22Rv1 (cell line): ENCODE results near the gene IQCM.

Source experiments
- H3K27ac ChIP-seq: fragments of 450-650 bp; 2 replicates; pipeline ENCODE4 v1.5.1; 2017
- CTCF ChIP-seq: fragments of 450-650 bp; IDR thresholded peaks from 2 replicates; pipeline ENCODE4 v1.5.1; 2017; ENCODE audit warnings: mild to moderate bottlenecking
- ZFX ChIP-seq: fragments of 450-650 bp; IDR thresholded peaks from 2 replicates; pipeline ENCODE4 v1.6.1; 2017; ENCODE audit warnings: antibody characterized with exemption, borderline replicate concordance

IQCM gene

DNA sequence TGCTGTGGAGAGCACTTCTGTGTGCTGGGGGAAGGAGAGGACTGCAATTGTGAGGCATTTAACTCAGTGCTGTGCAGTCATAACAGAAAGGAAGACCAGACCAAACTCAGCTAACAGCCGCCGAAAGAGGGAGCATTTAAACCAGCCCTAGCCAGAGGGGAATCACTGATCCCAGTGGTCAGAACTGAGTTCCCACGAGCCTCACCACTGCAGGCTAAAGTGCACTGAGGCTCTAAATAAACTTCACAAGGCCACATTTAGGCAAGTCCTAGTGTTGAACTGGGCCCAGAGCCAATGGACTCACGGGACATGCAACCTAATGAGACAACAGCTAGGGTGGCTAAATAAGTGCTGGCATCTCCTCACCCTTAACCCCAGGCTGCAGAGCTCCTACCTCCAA lies 20.4 kb downstream of the IQCM start:
- no peak overlapping the region for H3K27ac ChIP-seq

GRCh38 chr4:149794352-149794751 lies 21.3 kb downstream of the IQCM start:
- TF ChIP-seq ZFX, result no peak
- TF ChIP-seq CTCF, result no peak
- H3K27ac ChIP-seq, result no peak overlapping the region

More for the DNA sequence above, 20.4 kb downstream of the IQCM start:
- TF ChIP-seq ZFX, result no peak

DNA sequence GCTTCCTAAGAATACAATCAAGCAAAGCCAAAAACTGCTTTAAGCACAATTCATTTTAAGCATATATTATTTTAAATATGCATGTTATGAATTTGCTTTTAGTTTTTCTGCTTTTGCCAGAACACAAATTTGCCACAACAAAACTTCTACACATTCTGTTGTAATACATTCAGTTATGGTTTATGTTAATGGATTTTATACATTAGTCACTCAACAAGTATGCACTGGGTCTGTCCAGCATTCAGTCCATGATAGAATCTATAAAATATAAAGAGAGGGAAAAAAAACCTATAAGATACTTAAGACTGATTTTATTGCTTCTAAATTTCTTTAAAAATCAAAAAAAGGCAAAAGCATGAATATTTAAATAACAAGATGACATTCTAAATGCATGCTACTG lies 22.2 kb downstream of the IQCM start:
- H3K27ac ChIP-seq, result no peak overlapping the region
- TF ChIP-seq ZFX (no peak), CTCF (no peak)

DNA sequence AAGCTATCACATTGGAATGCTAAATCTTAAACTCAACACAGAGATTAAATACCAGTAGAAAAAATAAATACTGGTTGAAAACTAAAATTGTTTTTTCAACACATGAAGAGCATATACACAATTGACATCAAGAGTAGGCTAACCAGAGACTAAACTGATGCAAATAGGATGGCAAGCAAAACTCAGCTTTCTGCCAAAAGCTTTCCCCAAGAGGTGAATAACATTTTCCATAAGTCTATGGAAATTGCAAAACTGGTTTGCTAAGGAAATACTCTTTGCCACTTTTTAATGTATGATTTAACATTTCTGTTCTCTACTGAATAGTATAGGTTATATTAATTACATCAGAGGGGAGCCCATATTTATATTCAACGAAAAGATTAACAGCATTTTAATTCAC lies 23.8 kb downstream of the IQCM start:
- H3K27ac ChIP-seq, result no peak overlapping the region
- TF ChIP-seq CTCF (no peak), ZFX (no peak)

- no peak overlapping the region for H3K27ac ChIP-seq
- TF ChIP-seq CTCF (no peak), ZFX (no peak)
These were observed 25.3 kb downstream of the IQCM start for GRCh38 chr4:149790172-149790907.

GRCh38 chr4:149788300-149788699 lies 27.3 kb downstream of the IQCM start:
- H3K27ac ChIP-seq, result no peak overlapping the region
- TF ChIP-seq ZFX (no peak), CTCF (no peak)

DNA sequence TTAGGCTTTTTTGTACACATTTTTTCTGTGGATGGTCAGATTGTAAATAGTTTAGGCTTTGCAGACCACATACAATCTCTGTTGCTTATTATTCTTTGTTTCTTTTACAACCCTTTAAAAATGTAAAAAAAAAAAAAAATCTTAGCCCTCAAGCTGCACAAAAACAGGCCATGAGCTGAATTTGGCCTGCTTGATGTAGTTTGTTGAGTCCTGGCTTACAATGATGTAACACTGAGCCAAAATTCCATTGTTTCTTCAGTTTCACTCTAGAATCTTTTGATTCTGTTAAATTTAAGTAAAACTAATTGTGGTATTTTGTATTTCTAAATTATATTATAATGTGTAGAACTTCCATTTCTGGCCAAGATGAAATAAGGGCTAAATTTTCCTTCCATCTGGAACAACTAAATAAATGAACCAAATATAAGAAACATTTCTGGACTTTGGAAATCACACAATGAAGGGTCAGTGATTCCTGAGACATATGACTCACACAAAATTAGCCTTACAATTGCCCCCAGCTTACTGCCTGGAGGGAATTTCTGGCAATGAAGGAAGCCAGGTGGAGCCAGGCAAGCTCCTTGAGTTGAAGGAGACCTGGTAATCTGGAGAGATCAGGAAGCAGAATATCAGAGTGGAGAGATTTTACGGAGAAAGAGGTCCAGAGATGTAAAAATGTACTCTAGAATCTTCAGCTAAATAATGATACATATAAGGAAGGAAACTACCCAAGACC lies 29.8 kb downstream of the IQCM start:
- H3K27ac ChIP-seq, result no peak overlapping the region
- no peak for TF ChIP-seq ZFX
- no peak for TF ChIP-seq CTCF

- no peak overlapping the region for H3K27ac ChIP-seq
- TF ChIP-seq CTCF, result no peak
- no peak for TF ChIP-seq ZFX
These were observed 31.6 kb downstream of the IQCM start for GRCh38 chr4:149784018-149784417.
